IPS DF 19.7 (cell line): ENCODE data around the gene IRX3.

Experiments used
- DNase-seq: peaks from one replicate; pipeline ENCODE4 v3.0.0-alpha.2; 2013; ENCODE audit warnings: low read depth, low spot score

IRX3 gene

DNA sequence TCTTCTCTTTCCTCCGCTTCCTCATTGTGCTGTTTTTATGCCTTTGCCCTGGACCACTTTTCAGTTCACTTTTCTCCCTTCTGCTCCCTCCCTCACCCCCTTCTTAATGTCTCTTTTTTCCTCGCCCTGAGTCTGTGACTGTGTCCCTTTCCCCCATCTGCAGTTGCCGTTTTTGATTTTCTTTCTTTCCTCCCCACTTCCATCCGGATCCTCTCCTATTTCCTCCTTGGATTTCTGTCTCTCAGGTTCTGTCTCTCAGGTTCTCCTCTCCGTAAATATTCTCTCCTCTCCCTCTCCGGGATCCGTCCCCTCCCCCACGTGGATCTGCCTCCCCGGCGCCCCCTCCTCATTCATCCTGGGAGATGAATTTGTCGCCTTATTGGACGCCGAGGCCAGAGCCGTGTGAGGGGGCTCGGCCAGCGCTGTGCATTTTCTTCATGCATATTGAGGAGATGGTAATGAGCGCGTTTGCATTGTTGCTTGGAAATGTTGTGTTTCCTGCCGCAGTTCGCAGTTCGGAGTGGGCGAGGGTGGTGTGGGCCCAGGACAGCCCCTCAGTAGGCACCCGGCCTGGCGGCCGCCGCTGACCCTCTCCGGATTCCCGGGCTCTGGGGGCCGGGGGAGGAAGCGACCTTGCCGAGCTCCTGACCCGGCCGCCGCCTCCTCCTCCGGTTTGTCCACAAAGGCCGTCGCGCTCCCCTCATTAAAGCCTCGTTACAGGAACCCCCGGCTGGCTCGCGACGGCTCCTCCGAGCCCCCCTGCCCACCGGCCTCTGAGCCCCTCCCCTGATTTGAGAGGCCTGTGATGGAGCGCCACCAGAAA is 4.5 kb upstream of the IRX3 start:
- no peak for DNase-seq

DNA sequence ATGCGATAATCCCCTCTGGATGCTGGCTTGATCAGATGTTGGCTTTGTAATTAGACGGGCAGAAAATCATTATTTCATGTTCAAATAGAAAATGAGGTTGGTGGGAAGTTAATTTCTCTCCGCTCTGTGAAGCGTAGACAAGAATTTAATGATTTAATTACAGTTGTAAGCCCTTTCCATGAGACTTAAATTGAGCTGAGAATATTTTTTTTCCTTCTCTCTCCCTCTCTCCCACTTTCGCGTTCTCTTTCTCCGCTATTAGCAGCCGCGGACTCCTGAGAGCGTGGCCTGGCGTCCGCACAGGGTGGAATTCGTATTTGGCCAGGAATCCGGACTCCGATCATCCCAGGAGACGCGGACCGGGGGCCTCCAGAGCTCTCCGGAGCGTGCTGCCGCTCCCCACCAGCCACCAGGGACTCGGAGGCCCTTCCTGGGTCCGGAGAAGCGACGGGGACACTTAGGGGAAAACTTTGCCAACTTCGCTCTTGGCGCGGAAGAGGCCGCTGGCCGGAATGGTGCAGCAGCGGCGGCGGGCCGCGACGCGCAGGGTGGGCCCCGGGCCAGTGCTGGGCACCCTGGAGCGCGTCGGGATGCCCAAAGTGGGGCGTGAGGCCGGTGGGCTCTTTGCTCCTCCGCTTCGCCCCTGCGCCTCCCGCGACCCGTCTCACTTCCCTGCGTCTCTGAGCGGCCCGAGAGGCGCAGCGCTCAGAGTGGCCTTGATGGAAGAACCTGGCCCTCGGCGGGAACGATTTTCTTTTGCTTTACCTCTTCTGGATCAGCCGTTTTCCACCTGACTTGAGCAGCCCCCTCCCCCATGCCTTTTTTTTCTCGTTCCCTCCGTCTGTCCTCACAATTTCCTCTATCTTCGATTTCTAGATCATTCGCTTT is 3.6 kb upstream of the IRX3 start:
- DNase-seq: no peak

DNA sequence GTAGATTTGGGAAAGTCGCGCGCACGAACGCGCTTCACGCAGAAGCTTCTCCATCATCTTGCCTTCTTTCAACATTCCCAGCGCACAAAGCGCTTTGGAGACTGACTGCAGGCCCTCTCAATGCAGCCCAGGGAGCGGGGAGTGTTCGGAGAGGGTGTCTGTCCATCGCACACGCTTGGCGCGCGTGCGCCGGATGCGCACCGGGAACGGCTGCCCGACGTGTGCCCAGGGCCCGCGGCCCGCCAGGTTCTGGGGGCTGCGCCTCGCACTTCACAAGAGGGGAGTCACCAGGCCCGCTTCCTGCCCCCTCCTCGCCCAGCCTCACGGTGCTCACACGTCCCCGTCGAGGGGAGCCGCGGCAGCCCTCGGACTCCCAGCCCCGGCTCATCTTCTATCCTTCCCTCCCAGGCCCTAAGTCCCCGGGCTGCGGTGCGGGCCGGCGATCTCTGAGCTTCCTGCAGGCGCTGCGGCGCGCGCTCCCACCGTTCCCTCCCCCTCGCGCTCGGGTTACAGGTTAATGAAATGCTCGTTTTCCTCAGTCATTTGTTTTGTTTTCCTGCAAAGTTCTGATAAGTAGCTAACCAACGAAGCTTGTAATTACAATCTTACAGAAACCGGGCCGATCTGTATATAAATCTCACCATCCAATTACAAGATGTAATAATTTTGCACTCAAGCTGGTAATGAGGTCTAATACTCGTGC is 2.8 kb upstream of the IRX3 start:
- peak; percentile 25 for DNase-seq

DNA sequence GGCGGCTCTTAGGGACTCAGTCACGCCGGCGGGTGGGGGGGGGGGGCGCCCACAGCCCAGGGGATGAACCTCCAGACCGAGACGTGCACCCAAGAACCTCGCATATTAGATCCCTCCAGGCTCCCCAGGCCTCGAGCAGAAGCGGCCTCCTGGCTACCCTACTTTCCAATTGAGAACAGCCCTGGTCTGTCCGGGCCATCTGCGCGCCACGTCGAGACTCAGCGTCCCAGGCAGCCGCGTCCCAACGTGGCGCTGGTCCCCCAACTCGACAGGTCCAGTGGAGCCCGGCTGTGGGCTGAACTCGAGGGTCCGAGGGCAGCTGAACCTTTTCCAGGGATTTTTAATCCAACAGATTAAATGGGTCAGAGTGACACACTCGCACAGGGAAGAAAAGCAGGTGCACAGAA is 2.3 kb upstream of the IRX3 start:
- no peak for DNase-seq

DNA sequence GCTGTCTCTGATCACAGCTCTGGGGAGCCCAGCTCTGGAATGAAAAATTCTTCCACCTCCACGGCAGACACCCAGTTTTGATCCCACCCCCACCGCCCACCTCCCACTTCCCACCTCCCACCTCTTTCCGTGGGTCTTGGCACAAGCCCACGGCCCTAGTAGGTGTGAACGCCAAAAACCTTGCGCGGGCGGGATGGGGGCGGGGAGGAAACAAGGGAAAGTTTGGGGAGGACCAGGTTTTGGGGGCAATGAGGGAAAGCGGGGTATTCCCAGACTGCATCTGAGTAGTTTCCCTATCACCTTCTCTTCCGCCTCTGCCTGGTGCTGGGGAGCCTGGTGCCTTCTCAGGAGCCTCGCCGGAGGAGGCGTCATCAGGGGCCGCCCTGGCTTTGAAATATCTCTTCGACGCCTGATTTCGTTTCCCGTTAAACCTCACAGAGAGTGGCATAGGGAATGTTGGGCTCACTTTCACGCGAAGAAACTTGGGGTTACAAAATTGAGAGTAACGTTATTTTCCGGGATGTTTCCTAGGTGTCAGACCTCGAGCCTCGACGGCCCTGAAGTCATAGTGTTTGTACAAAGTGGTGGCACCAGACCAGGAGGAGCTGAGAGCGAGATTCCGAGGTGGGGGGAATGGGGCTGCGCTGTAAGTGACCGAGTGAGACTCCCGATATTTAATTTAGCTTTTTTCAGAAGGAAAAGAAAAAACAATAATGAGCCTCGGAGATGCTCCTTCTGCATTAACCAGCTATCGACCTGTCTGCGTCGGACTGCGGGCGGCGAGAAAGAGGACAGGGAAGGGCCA is 1.6 kb upstream of the IRX3 start:
- DNase-seq: no peak

DNA sequence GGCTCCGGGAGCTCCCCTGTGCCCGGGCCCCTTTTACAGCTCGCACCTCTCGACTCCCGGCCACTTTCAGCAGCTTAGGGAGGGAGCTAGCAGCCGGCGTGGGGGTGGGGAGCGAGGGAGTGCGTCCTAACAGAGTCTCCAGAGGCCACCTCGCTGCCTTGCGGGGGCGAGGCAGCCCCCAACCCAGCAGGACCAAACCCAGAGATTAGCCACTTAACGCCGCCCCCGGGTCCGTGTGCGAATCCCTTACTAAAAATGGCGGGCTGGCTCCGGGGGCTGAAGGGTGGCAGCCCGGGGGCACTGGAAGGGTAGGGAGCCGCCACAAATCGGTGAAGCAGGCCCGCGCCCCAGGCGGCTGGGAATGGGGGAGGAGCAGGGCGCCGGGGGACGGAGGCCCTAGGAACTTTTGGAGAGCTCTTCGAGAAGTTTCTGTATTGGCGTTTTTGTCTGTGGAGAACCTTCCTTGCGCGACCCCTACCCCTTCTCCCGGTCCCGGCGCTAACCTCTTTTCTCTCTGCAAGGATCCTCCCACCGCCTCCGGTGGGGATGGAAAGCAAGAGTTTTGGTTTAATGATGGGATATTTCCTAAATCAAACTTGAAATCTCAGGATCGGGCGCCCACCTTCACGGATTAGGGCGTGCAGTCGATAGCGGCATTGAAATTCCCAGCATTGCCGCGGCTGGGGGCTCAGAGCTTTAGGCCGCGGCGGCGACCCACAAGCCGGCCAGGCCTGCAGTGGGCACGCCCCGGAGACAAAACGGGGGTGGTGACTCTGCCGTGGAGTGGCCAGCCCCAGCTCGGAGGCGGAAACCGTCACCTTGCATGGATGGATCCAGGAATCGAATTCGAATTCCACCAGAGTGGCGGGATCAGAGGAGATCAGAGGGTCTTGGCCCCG is 793 bp upstream of the IRX3 start:
- DNase-seq: peak; percentile 38

DNA sequence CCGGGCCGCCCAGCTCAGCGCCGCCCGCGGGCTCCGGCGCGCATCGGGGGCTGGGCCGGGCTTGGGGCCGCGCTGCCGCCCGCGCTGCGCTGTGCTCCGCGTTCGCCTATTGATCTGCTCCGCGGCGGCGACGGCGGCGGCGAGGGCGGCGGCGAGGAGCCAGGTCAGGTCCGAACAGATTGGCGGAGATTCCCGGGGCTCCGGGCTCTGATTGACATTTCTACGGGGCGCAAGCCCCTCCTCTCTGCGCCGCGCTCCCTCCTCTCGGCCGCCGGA is 559 bp downstream of the IRX3 start:
- DNase-seq: no peak

DNA sequence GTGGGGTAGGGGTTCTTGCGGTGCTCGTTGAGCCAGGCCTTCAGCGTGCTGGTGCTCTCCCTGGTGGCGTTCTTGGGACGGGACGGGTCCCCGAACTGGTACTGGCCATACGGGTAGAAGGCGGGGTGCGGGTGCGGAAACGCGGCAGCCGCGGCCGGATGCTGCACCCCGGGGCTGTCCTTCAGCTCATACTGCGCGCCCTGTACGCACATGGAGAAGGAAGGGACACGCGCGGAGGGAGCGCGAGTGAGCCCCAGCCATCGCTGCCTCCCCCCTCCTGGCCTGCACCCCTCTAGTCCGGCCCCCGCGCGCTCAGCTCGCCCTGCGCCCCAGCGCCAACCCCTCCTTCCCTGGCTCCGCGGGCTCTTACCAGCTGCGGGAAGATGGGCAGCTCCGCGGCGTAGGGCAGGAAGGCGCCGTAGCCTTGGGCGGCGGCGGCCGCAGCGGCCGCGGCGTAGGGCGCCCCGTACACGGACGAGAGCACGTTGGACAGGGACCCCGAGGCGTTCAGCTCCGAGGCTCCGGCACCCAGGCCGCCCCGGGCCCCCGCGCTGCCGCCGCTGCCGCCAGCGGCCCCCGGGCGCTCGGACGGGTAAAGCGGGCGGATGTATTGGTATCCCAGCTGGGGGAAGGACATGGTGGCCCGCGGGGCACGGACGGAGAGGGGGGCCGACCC is 1.0 kb downstream of the IRX3 start:
- DNase-seq: no peak

DNA sequence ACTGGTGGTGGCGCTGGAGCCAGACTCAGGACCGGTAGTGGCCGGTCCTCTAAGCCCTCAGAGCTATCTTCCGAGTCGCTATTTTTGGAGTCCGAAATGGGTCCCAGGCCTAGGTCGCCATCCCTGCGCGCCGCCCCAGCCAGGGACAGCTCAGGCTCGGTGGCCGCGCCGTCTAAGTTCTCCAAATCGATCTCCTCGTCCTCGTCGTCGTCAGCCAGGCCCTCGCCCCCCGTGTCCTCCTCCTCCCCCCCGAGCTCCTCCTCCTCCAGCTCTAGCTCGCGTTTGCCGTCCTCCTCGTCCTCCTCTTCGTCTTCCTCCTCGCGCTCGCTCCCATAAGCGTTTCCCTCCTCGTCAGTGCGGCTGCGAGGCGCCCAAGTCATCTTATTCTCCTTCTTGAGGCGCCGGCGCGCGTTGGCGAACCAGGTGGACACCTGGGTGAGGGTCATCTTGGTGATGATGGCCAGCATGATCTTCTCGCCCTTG is 1.6 kb downstream of the IRX3 start:
- DNase-seq: no peak

DNA sequence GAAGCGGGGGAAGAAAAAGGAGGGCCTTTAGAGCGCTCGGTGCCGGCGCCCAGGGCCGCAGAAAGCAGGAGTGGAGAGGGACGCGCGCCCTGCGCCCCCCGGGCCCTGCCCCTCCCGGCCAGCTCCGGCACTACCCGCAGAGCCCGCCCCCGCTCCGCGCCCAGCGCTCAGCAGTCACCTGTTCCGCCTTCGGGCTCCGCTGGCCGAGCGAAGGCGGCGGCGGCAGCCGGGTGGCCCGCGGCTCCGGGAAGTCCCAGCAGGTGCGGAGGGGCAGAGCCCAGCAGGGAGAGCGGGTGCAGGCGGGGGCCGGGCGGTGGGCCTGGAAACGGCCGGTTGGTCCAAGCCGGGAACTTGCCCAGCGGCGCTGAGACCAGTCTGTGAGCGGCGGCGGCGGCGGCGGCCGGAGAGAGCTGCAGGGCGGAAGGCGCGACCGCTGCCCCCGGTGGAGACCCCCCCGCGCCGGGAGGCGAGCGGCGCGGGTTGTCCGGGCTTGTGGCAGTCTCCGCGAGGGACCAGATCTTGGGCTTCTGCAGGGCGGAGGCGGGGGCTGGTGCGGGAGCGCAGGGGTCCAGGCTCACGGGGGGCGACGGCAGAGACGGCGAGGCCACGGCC is 2.2 kb downstream of the IRX3 start:
- DNase-seq: no peak

DNA sequence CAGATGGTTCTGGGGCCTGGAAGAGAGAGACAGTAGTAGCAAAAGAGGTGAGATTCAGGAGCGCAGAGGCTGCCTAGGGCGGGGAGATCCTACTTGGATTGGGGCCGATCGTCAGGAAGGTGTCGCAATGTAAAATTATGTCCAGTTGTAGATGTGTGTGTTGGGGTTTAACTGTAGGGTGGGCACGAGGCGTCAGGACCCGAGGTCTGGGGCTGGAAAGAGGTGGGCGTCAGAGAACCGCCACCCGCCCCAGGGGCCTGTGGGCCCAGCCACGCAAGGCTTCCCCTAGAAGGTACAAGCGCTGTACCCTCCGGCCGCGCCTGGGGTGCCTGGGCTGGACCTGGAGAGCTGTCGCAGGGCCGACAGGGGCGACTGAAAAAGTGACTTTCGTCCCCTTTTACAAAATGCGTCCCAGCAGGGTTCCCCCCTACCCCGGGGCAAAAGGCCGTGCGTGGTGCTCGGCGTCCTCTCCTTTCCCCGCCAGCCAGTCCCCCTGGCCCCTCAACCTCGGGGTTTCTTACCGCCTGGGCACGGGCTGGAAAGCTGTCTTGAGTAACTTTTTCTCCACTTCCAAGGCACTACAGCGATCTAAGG is 2.8 kb downstream of the IRX3 start:
- DNase-seq: no peak

DNA sequence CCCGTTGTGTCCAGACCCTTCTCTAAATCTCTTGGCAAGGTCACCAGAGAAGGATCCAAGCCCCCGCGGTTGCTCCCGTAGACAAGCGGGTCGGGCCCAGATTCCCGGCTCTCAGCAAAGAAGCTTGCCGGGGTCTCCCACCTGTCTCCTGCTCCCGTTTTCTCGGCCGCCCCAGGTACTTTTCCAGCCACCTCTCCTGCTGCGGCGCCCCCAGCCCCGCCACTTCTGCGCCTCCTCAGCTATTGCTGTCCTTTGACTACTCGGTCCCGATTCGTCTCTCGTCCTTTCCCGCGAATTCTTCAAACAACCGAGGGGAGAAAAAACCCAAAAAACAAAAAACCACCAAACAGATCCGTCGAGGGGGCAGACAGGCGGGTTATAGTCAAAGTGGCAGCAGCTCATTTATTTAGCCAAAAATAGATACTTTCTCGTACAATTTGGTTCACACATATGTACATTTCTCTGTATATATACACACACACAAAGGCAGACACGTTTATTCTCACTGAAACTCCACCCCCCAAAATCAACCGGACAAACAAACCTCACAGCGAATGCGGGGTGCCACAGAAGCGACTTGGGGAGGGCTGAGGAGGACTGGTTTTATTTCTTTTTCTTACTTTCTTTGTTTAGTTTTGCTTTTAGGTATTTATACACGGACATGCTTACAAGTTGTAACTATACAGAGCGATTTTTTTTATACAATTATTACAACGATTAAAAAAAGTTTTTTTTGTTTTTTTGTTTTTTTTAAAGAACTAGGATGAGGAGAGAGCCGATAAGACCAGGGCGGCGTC is 3.5 kb downstream of the IRX3 start:
- no peak for DNase-seq

DNA sequence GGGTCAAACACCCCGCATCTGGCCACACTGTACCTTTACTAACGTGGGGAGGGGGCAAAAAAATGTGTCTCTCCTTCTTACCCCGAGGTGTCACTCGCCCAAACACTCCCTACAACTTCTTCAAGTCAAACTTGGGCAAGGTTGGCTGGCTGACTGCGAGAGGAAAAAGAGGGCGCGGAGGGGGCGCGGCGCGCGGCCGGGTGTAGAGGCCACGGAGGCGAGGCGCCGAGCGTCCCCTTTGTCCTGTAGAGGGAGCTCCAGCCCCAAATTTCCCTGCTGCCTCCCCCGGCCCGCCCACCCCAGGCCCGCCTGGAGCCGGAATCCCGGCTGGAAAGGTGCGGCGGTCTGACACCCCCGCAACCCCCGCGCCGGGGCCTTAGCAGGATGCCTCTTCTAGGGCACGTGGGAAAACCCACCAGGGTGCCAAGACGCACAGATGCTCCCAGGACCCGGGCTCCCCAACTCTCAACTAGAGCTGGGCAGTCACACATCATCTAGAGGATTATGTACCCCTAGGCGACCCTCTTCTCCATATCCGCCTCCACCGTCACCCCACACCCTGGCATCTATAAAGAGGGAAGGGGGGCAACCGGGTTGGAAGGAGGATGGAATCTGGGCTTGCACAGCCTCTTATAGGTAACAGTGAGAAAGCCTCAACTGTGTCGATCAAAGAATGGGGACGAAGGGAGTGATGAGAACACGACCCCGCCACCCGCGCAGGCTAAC is 4.2 kb downstream of the IRX3 start:
- DNase-seq: no peak

DNA sequence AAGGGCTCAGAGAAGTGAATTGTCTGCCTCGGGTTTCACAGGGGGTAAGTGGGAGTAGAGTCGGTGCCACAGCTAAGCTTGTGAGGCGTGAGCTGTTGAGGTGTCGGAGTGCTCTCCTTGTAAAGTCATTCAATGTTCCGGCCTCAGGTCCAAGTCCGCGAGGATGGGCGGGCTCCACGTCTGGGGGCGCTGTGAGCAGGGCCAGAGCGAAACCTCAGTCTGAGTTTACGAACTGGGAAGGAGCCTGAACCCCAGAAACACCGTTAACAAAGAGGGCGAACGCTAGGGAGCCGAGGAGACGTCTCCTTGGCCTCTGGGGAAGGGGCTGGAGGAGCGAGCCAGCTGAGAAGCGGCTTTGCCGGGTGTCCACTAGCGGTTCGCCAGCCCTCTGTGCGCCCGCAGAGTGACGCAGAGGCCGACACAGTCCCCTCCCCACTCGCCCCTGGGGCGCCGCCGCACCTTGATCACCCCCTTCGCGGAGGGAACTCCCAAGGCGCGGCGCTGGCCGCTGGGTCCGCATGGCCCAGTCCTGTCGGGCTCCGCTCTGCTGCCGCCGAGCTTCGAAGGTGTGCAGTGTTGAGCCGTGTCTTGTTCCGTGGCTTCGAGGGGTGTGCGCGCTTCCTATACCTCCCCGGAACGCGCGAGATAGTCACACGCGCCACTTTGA is 4.9 kb downstream of the IRX3 start:
- DNase-seq: no peak

DNA sequence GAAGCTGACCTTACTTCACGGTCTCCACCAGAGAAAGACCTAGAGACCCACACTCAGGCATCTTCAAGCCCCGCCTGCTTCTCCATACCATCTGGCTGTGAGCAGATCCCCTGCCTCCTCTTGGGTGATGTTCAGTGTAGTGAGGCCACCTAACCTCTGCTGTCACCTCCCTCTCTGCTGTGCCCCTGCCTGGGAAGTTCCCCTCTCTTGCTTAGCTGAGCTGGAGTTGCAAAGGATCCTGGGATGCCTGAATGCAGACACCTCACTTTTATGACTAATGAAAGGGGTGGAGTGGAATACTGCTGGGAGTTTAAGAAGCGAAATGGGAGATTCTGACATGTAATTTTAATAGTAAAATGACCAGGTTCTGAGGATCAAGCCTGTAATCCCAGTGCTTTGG is 5.8 kb downstream of the IRX3 start:
- DNase-seq: no peak

DNA sequence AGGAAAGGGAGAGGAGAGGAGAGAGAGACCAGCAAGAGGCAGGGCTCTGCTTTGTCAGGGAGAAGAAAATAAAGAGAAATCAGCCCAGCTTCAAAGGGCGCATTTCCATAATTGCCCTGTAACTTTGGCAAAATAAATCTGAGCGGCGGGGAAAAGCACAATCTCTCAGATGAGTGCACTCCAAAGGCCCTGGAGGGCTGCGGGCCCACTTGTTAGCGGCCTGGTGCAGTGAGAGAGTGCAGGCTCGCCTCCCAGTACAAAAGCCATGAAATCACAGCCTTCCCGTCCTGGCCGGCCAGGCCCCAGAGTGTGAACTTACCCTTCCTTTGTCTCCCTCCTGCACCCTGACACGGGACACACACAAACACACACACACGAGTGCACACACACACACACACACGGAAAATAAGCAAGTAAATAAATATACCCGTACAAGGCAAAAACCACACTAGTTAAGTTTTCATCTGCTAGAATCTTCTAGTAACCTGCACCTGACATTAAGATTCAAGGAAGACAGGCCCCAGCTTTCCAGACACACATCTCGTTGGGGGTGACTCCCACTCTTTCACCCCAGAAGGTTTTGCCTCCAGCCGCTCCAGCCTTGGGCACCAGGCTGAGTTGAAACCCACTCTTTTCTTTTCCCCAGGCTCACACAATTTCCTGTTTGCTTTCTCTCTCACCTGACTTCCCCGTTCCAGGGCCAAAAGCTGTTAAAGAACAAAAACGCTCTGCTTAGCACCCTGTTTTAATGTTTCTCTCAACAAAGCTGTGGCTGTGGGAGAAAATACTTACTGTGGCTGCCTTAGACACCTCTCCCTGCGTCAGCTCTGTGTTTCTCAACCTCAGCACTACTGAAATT is 8.5 kb downstream of the IRX3 start:
- DNase-seq: no peak
